ENCODE data around the gene SPATA31E1.

Gene SPATA31E1

GRCh38 chr9:87863882-87864465 lies 18.7 kb upstream of the SPATA31E1 start:
- DNase-seq = no peak

- DNase-seq = no peak
Observed at GRCh38 chr9:87864915-87865314, 17.8 kb upstream of the SPATA31E1 start.

GRCh38 chr9:87865626-87866025 lies 17.1 kb upstream of the SPATA31E1 start:
- no peak for DNase-seq

DNA sequence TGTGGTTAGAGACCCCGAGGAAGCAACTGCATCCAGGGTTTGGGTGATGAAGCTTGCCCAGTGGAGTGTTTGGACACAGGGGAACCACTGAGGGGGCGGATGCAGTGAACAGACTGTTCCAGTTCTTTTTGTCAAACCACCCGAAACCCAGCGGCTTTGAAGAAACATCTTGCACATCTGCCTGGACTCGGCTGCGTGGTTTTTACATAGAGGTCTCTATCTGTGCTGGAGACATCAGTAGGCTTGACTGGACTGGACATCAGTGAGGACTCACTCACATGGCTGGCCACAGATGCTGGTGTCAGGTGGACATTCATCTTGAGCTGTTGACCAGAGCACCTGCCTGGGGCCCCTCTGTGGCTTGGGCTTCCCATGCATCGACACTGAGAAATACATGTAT lies 15.3 kb upstream of the SPATA31E1 start:
- DNase-seq = no peak

DNA sequence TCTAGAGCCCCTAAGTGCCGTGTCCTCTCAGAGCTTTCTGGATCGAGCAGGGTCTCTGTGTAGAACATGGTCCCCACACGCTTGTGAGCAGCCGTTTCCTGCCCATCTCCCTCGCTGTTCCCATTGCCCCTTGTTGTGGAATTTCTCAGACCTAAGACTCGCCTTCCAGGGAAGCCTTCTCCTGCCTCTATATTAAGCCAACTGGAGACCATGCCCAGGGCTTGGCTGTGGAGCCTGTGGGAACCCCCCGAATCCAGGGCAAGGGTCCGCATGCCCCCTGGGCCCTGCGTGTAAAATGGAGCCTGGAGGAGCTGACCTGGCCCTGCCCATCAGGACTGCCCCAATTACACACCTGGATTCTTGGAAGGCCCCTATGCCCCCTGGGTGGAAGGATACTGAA lies 14.5 kb upstream of the SPATA31E1 start:
- DNase-seq = no peak

- no peak for DNase-seq
Observed at GRCh38 chr9:87868635-87869034, 14.0 kb upstream of the SPATA31E1 start.

DNA sequence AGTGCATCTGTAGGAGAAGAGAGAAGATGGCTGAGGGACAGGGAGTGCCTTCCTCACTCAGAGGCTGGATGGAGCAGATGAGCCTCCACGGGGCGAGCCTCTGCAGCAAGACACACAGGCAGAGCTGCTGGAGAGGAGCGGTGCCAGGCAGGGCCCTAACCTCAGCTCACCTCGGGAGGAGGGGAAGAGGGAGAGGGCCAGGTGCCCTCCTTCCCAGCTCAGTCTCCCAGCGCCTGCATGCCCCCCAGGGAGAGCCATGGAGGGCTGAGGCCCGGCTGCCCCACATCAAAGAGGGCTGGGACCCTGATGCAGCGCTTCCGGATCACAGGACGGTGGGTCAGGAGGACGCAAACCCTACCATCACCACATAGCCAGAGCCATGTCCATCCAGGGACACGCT lies 13.6 kb upstream of the SPATA31E1 start:
- no peak for DNase-seq

GRCh38 chr9:87871425-87872078 lies 11.1 kb upstream of the SPATA31E1 start:
- no peak for DNase-seq

DNA sequence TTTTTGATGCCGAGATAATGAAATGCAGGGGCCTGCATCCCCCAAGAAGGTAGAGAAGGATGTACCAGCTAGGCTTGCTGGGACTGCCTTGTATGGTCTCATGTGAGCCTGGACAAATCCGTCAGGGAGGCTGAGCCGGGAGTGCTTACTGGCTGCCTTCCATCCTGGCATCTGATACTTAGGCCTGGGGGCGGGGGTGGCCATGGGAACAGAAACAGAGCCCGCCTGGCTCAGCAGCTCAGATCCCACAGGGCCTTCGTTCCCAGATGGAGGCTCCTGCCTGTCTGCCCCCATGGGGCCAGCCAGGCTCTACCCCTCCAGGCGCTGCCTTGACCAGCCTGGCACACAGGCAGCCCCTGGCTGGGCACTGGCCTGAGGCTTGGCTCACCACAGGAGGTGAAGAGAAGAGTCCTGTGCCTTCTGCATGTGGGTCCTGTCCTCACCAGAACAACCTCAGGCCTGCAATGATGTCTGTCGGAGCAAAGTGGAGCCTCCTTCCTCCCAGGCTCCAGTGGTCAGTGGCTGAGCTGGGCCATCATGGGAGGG lies 10.5 kb upstream of the SPATA31E1 start:
- no peak for DNase-seq

GRCh38 chr9:87873607-87874303 lies 8.9 kb upstream of the SPATA31E1 start:
- no peak for DNase-seq

- DNase-seq = no peak
Observed at GRCh38 chr9:87874304-87874623, 8.4 kb upstream of the SPATA31E1 start.

DNA sequence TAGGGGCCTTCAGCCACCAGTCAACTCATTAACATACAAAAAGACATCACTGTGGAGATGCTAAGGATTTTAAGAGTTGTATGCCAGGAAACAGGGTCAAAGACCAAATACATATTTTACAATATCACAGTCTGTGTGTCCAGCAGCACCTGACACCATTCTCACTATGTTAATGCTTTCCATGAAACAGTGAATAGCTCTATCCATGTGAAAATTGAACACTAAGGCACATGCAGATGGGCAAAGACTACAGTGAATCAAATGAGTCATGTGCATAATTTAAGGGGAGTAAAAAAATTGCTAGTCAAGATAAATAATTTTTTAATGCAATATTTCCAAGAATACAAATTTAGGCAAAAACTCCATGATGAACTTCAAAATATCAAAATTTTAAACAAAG lies 7.6 kb upstream of the SPATA31E1 start:
- DNase-seq = no peak

DNA sequence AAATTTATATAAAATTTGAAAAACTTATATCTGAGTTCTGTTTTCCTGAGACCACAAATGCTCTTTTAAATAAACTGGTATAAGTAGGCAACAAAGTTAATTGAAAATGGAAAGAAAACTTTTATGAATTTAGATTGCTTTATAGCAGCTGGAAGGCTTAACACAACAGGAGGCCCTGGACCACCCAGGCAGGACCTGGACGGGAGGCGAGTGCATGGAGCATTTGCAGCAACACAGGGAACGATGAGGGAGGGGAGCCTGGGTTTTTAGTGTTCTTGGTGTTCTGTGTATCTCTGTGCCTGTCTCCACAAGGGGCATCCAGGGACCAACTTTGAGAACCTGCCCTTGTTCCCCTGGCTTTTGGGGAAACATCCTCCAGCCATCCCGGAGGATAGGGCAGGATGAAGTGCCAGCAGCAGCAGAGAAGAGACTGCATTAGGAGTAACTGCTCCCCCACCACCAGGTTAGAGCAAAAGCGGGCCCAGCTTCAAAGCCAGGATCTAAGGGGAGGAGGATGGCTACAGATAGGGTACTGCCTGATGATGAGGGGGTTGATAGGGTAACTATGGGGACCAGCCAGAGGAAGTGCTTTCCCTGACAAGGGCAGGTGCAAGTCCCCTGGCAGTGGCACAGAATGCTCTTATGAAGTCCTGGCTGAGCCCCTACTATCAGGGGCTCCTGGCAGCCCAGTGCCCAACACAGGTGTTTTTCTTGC lies 6.7 kb upstream of the SPATA31E1 start:
- no peak for DNase-seq

- DNase-seq = no peak
Observed at GRCh38 chr9:87876708-87877107, 6.0 kb upstream of the SPATA31E1 start.

GRCh38 chr9:87878989-87879511 lies 3.6 kb upstream of the SPATA31E1 start:
- no peak for DNase-seq

GRCh38 chr9:87880116-87880515 lies 2.6 kb upstream of the SPATA31E1 start:
- DNase-seq = no peak

DNA sequence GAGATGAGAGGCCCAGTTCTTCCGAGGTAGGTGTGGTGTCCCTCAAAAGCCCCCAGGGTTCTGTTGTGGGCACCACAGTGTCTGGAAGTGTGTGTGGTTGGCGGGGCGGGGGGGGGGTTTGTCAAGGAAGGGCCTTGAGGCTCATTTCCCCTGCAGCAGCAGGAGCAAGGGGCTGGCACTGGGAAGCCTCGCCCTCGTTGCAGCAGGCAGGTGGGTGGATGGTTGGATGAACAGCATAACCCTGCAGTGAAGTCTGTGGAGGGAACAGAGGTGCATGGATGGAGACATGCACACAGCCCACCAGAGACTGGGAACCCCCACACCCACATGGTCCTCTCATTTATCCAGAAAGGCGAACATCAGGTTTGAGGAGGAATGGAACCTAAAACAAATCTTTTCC lies 2.0 kb upstream of the SPATA31E1 start:
- no peak for DNase-seq

DNA sequence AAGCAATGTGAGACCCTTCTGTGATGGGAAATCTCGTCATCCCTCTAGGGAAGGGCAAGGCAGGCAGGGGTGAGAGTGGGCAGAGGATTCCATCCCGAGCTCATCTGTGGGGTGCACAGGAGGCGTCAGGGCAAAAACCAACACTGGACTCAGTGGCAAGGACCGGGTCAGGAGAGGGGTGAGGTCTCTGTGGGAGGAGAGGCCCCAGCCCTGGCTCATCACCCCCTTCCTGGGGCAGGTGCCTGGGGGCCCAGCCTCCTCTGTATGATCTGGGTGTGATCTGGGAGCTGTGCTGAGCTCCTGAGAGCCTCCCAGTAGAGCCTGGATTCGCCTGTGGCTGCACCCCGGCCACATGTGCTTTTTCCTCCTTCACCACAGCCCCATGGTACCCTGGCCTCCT lies 597 bp downstream of the SPATA31E1 start:
- no peak for DNase-seq

GRCh38 chr9:87883990-87884389 lies 1.3 kb downstream of the SPATA31E1 start:
- DNase-seq = no peak

GRCh38 chr9:87884578-87885459 lies 2.1 kb downstream of the SPATA31E1 start:
- no peak for DNase-seq

DNA sequence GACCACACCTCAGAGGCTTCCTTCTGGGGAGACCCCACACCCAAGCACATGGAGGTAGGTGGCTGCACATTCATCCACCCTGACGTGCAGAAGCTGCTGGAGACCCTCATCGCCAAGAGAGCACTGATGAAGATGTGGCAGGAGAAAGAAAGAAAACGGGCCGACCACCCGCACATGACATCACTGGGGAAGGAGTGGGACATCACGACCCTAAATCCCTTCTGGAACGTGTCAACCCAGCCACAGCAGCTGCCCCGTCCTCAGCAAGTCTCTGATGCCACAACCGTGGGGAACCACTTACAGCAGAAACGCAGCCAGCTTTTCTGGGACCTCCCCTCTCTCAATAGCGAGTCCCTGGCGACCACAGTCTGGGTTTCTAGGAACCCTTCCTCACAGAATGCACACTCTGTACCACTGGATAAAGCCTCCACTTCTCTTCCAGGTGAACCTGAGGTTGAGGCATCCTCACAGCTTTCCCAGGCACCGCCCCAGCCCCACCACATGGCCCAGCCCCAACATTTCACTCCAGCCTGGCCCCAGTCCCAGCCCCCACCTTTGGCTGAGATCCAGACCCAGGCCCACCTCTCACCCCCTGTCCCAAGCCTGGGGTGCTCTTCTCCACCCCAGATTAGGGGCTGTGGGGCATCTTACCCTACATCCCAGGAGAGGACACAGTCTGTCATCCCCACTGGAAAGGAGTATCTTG lies 3.0 kb downstream of the SPATA31E1 start:
- no peak for DNase-seq

Measured in NCI-H2081 (cell line).